Kidney tubule cell (primary cell): ENCODE measurements around the gene SCAMP1.
A peak's percentile ranks its signal among the peaks of the same experiment; 100 is the strongest.

Experiments used
- DNase-seq: peaks from one replicate; pipeline ENCODE4 v3.0.0-alpha.2; 2018; ENCODE audit warnings: low spot score

SCAMP1 gene

DNA sequence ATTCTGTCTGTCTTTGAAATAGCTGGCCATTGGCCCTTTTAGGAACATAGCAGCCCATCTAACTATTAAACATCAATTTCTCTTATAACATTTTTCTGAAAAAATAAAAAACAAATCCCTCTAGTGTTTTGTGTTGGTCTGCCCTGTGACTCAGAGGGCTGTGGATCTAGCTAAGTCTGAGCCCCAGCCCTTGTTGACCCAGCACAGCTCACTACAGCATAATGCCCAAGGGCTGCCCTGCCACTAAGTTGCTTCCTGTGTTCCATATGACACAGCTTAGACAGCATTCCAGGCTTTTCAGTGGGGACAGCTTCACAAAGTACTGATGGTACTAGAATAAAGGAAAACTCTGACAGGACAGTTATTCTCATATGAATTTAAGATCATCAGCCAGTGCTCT lies 136.0 kb downstream of the SCAMP1 start:
- peak; percentile 49 for DNase-seq

DNA sequence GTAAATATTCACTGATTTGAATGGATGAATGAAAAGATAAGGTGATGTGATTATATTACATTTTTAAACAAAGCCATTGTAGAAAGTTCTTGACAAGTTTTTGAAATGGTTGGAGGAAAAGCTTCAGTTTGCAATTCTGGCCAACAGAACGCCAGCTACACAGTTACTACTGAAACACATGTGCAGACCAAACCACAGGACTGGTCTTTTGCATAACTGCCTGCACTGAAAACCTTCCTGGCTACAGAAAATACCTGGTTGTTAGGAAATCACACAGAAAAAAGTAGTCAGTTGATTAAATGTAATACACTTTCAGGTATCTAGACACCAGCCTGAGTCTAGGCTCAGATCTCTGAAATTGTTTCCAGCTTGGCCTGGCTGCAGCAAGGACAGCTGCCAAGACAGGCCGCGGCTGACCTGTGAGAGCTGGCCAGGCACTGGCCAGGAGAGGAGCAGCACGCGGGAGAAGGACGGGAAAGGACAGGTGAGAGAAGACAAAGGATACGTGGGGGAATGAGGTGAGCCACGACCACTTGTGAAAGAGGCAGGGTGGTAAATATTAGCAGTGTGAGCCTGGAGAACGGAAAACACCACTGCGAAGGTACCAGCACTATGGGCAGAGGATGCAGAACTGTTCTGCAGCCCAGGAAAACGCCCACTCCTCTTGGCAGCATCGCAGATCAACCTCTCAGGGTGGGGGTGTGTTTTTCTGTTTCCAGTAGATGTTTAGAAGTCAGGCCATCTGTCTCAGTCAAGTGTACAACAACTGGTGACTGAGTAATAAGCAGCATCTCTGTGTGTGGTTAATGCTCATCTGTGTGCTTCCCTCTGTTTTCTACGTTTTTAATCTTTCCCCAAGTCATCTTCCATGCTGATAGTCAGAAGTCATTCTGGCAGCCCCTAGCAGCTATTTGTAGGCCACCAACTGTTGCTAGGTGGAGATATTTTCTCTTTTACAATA lies 137.4 kb downstream of the SCAMP1 start:
- DNase-seq = no peak

DNA sequence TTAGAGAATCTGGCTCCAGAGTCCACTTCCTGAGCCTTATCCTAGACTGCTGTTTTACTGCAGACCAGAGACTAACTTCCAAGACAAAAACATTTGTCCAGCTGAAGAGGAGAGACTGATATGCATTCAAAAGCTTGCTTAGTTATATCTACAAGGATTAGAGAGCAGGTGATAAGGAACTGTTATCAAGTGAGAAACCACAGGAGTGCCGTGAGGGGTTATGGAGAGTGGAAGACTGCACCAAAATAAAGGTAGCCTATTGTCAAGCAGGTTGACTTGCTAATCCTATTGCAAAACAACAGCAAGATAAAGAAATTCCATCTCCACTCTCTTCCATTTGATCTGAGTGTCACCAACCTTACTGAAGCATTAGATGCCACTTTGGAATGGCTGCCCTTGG lies 139.1 kb downstream of the SCAMP1 start:
- DNase-seq = no peak

DNA sequence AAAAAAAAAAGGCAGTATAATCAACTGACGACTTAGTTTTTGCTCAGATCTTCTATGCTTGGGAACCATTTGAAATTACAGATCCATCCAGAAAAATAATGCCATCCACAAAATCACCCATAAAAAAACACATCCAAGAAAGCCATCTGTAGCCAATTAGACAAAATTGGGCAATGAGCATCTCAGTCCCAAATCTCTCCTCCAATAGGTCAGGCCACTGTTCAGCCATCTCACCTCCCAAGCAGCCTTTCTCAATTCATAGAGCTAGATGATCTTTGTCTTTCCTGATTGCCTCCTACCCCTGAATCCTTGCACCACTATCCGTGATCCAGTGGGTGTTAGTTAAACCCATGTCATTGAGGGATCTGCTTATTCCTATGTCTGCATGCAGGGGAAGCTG lies 139.6 kb downstream of the SCAMP1 start:
- DNase-seq = no peak

DNA sequence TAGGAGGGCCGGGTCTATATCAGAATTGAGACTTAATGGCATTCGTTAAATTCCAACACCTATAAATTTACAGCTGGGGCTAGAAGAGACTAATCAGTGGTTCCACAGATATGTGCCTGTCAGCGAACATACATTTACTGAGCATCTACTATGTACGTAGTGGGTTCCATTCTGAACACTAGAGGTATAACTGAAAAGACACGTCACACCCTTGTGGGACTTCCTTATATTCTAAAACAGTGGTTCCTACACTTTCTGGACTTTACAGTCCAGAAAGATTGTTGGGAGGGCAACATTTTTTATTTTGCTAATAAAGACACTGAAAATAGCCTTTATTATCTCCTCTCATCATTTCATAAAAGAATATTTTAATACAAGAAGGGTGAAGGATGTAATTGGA lies 140.5 kb downstream of the SCAMP1 start:
- no peak for DNase-seq

DNA sequence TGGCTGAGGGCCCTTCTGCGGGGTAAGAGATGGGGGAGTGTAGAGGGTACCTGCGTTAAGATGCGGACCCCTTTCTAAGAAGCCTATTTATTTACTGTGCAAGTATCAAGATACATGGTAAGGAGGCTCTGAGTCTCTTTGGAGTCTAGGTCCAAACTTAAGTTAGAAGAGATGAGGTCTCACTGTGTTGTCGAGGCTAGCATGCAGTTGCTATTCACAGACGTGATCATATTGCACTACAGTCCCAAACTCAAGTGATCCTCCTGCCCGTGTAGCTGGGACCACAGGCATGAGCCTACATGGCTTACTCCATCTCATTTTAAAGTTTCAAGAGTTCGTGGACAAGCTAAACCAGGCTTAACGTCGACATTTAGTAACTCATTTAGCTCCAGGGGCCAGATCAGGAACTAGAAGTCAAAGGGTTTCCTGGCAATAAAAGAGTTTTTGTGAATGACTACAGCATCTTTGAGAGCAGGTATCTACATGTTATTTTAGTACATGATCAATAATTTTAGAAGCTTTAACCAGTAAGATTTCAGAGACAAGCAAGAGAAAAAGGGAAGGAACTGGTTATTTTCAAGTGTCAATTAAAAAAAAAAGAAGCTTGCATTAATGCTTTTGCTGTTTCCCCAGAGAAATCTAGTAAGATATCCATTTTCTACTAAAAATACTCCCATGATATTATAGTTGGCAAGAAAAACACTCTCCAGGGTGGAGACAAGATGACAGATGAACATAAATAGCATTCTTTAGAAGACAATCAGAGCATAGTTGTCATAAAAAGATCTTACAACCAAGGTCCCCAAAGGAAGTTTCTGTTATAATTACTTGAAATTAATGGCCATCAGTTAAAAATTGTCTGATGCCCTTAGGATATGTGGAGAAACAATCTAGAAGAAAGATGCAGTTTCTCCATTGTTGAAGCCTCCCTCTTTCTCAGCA lies 141.3 kb downstream of the SCAMP1 start:
- DNase-seq = peak; percentile 6

DNA sequence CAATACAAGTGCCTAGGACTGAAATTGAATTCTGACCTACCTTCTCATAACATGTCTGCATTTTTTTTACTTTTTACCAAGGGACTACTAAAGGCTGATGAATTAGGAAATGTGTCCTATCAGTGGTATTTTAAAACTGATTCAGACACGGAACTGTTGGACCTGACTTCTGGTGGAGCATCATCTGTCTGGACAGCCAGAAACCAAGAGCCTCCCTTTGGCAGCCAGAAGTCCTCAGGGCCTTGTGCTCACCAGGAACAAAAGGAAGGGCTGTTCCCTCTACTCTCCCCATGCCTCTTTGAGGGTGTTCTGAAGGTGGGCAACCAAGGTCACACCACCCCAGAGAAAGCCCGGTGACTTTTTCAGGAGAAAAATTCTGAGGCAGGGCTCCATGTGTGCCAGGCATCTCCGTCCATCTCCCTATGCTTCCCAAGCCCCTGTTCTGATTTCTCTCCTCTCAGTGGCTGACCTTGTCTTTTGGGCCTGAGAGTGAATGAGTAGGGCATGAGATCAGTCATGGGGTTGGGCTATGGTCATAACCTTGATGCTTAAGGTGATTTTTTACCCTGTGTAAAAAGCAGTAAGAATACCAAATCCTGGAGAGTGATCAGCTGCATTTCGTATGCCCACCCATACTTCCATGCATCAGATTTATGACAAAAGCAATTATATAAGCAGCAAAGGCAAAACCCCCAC lies 143.7 kb downstream of the SCAMP1 start:
- no peak for DNase-seq

DNA sequence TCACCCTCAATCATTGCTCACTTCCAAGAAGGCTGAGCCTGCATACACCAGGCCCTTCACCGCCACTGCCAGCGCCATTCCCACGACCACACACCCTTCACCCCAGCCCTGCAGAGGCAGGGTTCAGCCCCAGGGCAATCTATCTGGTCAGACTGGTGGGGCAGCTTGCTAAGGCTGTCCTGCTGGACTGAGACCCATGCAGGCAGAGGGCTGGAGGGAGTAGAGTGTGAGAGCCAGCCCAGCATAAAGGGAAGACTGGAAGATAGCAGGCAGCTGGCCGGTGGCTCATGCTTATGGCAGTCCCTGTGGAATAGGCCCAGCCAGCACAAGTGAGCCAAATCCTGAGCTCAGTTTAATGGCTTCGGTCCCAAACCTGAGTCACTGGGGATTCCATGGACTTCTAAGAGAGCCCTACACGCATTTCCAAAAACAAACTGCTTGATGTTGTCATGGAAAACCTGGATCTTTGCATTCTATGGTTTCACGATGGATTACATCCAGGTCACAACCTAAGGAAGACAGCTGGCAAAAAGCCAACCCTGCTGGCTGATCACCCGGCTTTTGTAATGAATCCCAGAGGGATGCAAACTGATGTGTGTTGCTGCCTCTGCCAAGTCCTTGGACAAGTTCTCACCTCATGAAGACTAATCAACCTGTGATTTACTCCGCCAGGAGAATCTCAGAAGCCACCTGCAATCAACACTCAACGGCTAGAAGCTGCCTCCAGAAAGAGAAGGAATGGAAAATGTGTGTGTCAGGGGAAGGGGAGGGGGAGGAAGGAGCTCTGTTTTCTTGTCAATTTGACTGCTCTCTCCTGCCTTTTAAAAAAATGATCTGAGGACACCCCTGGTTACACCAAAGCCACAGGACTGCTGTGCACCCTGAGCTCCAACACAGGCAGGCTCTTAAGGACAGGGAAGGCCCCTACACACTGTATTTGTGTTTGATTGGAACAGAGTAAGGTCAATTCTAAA lies 144.6 kb downstream of the SCAMP1 start:
- peak; percentile 96 for DNase-seq

DNA sequence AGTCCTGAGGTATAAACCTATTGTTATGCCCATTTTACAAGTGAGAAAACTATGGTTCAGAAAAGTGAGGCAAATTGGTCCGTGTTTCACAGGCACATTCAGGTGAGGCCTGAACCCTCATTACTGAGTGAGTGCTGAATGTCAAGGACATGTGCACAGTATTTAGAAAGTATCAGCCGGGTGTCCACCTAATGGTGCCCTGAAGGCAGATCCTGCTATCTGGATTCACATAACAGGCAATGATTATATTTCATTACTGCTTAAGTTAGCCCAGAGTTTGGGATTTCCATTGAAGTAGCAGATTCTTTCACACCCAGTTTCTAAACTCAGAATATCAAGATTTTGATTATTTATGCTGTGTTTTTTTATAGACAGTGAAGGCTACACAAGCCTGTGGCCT lies 145.4 kb downstream of the SCAMP1 start:
- no peak for DNase-seq

DNA sequence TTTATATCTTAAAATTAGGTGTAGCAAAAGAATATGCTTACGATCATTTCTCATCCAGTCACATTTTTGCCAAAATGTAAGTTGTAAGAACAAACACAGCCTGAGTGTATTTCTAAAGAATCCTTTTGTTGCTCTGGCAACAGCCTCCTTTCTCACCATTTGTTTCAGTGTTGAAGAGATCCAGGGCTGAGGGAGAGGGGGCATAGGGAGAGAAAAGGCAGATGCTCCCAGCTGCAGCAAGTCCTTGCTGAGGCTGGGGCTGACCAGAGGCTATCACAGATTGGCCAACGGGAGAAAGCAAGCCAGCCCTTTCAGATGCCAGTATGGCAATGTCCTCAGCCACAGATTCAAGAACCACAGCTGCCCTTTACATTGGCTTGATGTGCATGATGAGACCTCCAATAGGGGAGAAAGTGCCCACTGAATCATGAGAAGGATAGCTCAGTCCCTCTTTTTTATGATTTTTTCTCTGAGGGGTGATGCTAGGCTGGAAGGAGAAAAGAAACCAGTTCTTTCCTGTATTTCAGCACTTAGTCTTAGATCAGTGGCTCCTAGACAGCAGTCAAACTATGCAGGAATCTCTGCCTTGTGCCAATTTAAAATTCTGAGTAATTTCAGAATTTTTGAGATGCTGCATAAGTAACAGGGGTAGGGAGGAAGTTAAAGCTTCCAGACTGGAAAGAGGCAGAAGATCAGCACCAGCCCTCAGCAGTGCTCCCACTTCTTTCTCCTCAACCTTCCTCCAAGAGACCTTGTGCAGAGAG lies 146.0 kb downstream of the SCAMP1 start:
- no peak for DNase-seq

DNA sequence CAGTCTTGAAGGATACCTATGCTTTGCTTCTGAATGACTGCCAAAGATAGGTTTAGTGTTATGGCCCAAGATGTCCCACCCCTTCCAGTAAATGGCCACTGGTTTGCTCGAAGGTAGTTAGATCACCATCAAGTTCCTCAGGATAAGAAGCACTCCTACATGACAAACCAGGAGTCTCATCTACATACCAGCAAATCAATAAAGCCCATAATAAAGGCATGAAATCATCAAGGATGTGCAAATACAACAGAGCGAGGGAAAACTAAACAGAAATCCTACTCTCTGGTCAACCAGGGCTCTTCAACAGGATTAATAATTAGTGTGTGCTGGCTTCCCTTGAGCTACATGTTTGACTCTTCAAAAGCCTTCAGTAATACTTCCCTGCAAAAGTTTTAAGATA lies 147.1 kb downstream of the SCAMP1 start:
- DNase-seq = peak; percentile 67

DNA sequence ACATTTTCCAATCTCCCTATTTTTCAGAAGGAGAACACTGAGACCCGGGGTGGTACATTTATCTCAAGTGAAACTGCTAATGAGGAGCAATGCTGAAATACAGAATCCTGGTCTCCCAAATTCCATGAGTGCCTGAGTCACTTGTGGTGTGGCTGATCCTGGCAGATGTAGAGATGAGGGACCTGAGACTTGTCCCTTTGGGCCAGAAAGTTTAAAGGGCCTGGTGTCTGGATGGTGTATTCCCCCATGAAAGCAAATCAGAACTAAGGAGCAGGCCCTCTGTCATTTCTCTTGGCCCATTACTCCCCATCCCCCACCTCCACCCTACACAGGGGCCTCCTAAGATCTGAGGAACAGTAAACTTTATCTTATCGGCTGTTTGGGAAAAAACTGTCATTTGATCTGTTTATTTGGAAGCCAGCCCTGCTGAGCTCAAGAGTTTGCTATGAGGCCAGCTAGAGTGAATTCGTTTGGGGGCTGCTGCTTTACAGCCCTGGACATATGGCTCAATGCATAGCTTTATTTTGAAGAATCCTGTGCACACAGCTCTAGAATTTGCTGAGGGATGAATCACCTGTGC lies 147.9 kb downstream of the SCAMP1 start:
- no peak for DNase-seq

DNA sequence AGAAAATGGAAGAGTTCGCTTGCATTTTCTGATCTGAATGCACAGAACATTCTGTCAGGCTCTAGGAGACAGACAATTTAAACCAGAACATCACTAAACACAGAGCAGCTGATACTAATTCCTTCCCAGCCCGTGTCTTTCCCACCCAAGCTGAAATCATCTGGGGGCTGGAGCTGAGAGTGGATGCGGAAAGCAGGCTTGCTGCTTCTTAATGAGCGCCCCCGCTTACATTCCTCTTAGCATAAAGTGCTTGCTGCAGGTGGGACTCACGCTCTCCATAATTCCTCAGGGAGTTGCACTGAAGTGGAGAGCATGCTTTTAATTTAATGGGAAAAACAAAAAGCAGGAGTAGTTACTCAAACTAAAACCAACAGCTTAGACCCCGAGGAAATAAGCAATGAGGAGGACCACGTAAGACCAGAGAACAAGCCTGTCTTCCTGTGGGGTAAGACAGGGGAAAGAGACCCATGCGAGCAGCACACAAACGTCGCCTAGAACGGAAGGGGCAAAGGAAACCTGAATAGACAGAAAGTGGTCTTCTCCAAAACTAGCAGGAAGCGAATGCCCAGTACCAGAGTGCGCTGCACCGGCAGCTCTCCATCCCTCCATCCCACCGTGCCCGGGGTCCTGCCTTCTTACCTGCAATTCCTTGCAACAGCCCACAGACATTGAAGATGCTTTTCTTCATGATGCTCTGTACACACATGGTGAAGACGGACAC lies 148.9 kb downstream of the SCAMP1 start:
- DNase-seq = no peak

DNA sequence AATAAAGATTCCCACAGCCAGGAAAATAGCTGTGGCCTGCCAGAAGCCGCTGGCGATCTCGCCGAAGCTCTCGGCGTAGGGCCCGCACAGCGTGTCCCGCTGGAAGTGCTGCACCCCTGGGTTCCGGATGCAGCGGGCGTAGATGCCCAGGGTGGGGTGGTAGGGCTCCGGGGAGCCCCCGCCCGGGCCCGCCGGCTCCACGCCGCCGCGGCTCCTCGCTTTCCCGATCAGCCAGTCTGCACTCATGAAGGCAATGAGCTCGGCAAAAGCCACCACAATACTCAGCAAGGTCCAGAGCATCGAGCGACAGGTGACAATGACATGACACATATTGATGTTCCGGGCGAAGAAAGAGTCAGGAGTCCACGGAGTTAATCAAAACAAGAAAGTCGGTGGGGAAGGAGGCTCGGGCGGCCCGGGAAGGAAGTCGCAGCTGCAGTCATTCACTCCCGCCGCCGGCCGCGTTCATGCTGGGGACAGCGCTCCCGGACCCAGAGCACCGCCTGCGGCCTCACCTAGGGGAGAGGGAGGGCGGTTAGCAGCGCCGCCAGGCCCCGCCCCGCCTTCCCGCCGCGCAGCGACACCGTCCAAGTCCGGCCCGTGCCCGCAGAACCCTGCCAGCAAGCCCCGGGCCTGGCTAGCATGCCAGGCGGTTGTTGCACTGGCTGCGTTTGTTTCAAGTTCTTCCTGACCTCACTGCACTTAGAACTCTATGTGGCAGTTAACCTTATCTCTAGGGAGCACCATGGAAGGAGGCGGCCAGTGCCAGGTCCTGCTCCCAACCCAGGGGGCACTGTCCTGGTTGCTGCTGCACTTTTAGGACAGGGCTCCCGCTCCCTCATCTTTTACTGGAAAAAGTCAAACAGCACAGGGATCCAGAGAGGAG lies 149.7 kb downstream of the SCAMP1 start:
- peak; percentile 58 for DNase-seq

DNA sequence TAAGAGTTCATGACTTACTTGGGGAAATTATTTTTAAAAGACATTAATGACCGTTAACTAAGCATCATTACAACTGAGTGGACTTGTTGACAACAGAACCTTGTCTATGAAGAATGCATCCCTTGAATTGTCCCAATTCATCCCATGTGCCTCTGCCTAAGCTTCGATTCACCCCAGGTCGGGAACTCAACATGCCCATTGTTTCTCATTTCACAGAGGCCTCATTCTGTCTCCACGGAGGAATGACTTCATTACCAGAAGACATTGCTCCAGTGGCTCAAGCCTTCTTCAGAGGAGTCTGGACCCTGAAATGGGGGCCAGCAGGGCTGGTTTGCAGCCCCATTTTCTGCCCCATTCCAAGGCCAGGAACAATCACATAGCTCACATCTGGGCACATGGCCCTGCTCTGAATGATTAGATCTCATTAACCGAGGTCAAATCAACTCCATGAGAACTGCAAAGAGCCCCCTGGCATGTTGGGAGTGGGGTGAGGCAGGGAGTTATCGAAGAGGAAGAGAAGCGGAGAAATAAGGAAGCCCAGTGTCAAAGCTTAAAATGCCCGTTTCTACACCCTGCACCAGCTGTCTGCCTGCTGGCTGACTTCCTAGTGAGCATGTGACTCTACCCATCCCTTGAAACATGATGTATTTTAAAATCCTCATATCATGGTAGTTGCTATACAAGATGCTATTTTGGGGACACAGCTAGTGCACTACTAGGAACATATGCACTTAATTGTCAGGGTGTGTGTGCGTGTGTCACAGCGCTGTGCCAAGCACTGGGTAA lies 150.9 kb downstream of the SCAMP1 start:
- DNase-seq = no peak

DNA sequence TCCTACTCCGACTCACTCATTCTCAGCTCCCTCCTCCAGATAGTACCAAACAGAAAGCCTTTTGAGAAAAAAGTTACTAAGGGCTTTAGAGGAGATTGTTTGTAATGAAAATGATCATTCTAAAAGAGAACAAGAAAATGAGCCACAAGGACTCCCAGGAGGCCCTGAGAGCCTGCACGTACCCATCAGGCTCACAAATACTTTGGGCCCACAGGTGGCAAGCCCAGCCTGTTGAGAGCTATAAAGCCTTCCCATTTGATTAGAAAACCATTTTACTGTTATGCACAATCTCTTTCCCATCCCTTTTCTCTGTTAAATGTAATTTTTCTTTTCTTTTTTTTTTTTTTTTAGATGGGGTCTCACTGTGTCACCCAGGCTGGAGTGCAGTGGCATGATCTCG lies 152.0 kb downstream of the SCAMP1 start:
- DNase-seq = no peak

DNA sequence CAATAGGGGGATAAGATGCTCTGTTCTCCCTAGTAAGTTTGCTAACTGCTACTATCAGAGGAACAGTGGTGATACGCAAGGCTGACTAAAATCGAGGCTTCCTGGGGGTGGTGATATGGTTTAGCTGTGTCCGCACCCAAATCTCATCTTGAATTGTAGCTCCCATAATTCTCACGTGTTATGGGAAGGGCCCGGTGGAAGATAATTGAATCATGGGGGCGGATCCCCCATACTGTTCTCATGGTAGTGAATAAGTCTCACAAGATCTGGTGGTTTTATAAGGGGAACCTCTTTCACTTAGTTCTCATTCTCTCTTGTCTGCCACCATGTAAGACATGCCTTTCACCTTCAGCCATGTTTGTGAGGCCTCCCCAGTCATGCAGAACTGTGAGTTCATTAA lies 153.0 kb downstream of the SCAMP1 start:
- no peak for DNase-seq
